ENCODE measurements around the gene MYRIP. TPM values are rescaled to one million over a fixed set of nuclear protein-coding genes. Genes with fewer than 3 reads are reported as not detected.

The MYRIP gene
- total RNA-seq, 4 donors from 2014 or later: 0.66 to 3.1 (median 2.6) TPM

DNA sequence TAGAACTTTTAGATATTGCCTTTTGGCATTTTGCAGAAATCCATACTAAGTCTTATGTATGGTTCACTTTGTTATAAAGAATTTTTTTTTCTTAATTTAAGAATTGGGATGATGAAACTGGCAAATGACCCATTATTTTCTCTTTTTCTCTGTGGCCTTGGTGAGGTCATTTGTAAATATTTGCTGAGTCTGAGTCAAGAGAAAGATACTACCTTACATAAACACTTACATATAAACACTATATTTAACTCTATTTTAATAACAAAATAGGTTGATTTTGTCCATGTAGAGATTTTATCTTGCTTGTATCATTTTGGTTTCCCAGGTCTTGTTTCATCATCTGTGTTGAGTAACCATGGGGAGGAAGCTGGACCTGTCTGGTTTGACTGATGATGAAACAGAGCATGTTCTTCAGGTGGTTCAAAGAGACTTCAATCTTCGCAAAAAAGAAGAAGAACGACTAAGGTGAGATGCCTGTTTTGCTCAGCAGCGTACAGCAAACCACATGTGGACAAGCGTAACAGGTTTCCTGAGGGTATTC, 91.1 kb downstream of the MYRIP start:
- Histone ChIP-seq H3K36me3 (no peaks in the 10 kb centered on the region), H3K27ac (no peak overlapping the region), H3K4me3 (no peak overlapping the region), H3K4me1 (no peaks in the 10 kb centered on the region), H3K9me3 (no peaks in the 10 kb centered on the region), H3K27me3 (no peaks in the 10 kb centered on the region)
- no peak for DNase-seq
- intact Hi-C loops (cut with DNase I): no loop called here
- no peak for TF ChIP-seq POLR2A (IDR thresholded peaks at IDR 0.05)
- TF ChIP-seq, protein P1, sequence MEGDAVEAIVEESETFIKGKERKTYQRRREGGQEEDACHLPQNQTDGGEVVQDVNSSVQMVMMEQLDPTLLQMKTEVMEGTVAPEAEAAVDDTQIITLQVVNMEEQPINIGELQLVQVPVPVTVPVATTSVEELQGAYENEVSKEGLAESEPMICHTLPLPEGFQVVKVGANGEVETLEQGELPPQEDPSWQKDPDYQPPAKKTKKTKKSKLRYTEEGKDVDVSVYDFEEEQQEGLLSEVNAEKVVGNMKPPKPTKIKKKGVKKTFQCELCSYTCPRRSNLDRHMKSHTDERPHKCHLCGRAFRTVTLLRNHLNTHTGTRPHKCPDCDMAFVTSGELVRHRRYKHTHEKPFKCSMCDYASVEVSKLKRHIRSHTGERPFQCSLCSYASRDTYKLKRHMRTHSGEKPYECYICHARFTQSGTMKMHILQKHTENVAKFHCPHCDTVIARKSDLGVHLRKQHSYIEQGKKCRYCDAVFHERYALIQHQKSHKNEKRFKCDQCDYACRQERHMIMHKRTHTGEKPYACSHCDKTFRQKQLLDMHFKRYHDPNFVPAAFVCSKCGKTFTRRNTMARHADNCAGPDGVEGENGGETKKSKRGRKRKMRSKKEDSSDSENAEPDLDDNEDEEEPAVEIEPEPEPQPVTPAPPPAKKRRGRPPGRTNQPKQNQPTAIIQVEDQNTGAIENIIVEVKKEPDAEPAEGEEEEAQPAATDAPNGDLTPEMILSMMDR (IDR thresholded peaks at IDR 0.05): no peak
- WGBS, 2 donors: 83 to 86% methylated on average over 4 of the region's 4 CpGs

DNA sequence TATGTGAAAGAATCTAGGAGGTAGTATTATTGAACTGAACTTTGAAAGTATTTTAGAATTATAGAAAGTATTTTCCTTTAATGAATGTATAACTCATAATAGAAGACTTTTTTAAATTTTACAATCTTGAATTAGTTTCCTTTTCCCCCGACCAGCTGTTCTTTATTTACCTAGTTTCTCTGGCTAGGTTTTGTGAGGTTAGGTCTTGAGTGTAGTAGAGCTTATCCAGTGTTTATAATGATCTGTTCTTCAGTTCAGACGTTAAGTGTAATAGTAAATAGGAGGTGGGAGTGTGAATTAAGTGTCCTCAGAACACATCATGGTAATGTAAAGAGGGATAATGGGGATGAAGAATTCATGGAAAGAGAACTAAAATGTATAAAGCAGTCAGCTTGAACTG, 93.8 kb downstream of the MYRIP start:
- Histone ChIP-seq H3K27me3 (no peaks in the 10 kb centered on the region), H3K27ac (no peak overlapping the region), H3K4me1 (no peaks in the 10 kb centered on the region), H3K36me3 (no peaks in the 10 kb centered on the region), H3K4me3 (no peak overlapping the region), H3K9me3 (no peaks in the 10 kb centered on the region)
- 33 to 54% methylated on average over 2 of the region's 2 CpGs for WGBS, 2 donors
- no peak for TF ChIP-seq POLR2A (IDR thresholded peaks at IDR 0.05)
- TF ChIP-seq, protein P1 (IDR thresholded peaks at IDR 0.05): no peak
- intact Hi-C loops (cut with DNase I): no loop called here
- DNase-seq: no peak

- 62 to 80% methylated on average over 2 of the region's 2 CpGs for WGBS, 2 donors
- no peaks in the 10 kb centered on the region for H3K36me3 ChIP-seq
- no peaks in the 10 kb centered on the region for H3K27me3 ChIP-seq
- intact Hi-C loops (cut with DNase I): no loop called here
- TF ChIP-seq POLR2A (IDR thresholded peaks at IDR 0.05): no peak
- TF ChIP-seq, protein P1 (IDR thresholded peaks at IDR 0.05): no peak
- H3K4me1 ChIP-seq: peaks cover 0 to under 1% (median 0%) of the 10 kb centered on the region in 3 donors
- H3K27ac ChIP-seq: no peak overlapping the region
- no peak for DNase-seq
- no peak overlapping the region for H3K4me3 ChIP-seq
- H3K9me3 ChIP-seq: no peaks in the 10 kb centered on the region
Observed at GRCh38 chr3:39905788-39906187, 96.4 kb downstream of the MYRIP start.

DNA sequence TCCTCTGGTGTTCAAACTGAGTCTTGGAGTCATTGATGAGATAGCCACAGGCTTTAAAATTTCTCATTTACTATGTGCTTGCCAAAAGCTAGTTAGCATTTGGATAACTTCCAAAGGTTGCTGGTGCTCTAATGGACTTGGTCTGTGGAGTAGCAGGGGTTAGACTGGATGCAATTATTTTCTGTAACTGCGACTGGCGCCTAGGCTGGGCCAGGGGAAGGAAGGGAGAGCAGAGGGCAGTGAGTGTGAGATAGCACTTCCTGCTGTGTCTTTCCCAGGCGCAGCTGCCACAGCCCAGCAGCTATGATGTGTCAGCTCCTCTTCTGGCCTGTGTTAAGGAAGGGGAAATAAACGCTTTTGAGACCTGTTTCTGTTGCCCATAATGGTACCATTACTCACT, 98.6 kb downstream of the MYRIP start:
- 49% methylated on average over 4 of the region's 4 CpGs; no CpG with 5 or more reads in 1 of the 2 donors for WGBS, 2 donors
- DNase-seq: no peak
- Histone ChIP-seq H3K36me3 (no peaks in the 10 kb centered on the region), H3K9me3 (no peaks in the 10 kb centered on the region), H3K27ac (no peak overlapping the region), H3K4me3 (no peak overlapping the region), H3K4me1 (peaks cover 0 to 14% (median 8%) of the 10 kb centered on the region in 3 donors), H3K27me3 (no peaks in the 10 kb centered on the region)
- intact Hi-C loops (cut with DNase I): no loop called here
- TF ChIP-seq, protein P1 (IDR thresholded peaks at IDR 0.05): no peak
- no peak for TF ChIP-seq POLR2A (IDR thresholded peaks at IDR 0.05)

DNA sequence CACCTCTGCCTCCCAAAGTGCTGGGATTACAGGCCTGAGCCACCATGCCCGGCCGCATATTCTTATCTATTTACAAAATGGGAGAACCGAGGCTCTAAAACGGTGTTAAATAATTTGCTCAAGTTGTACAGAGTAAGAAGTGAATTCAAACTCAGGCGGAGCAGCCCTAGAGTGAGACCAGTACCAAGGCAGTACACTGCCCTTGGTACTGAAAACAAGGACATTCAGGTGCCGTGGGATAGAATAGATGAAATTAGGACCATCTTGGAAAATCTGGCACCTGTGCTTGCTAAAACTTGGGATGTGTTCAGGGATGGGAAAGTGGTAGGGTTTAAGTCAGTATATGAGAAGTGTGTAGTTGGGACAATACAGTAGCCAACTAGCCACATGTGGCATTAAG, 100.7 kb downstream of the MYRIP start:
- Histone ChIP-seq H3K27me3 (no peaks in the 10 kb centered on the region), H3K4me3 (no peak overlapping the region), H3K27ac (no peak overlapping the region), H3K4me1 (peaks cover 0 to 14% (median 8%) of the 10 kb centered on the region in 3 donors), H3K9me3 (no peaks in the 10 kb centered on the region), H3K36me3 (no peaks in the 10 kb centered on the region)
- WGBS, 2 donors: 64 to 72% methylated on average over 5 to 6 of the region's 6 CpGs
- TF ChIP-seq, protein P1 (IDR thresholded peaks at IDR 0.05): no peak
- DNase-seq: no peak
- intact Hi-C loops (cut with DNase I): no loop called here
